GM19324 (cell line): Measurements from ENCODE around the gene FBXL2.
"Not testable (repeated sequence)": the region's sequence is repeated elsewhere in the genome, so short reads cannot be mapped to it uniquely, and the experiment has no call there.

Experiments used
- ATAC-seq: cut with Tn5 transposase; IDR thresholded peaks from one replicate; pipeline ENCODE4 v1.9.1; 2021; ENCODE audit warnings: mild to moderate bottlenecking, moderate library complexity; ENCODE audit not compliant: unreplicated experiment, low FRiP score

Gene FBXL2

GRCh38 chr3:33380653-33381052 lies 103.4 kb downstream of the FBXL2 start:
- no peak for ATAC-seq

DNA sequence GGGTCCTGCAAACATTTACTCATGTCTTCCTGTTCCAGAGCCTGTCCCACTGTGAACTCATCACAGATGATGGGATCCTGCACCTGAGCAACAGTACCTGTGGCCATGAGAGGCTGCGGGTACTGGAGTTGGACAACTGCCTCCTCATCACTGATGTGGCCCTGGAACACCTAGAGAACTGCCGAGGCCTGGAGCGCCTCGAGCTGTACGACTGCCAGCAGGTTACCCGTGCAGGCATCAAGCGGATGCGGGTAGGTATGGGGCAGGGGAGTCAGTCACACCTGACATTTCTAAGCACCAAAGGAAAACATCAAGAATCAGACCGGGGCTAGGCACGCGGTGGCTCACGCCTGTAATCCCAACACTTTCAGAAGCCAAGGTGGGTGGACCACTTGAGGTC lies 106.7 kb downstream of the FBXL2 start:
- ATAC-seq = no peak

DNA sequence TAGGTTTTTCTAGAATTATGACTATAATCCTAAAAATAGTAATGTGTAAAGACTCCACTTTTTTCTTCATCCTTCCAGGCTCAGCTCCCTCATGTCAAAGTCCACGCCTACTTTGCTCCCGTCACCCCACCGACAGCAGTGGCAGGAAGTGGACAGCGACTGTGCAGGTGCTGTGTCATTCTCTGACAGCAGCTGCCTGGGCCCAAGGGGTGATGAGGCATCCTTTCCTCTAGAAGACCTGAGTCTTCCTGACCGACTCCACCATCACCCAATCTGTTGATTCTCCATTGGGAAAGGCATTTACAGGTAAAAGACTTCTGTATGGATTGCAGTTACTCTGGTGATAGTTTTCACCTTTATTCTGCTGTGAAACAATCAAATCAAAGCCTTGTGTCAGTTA lies 108.2 kb downstream of the FBXL2 start:
- no peak for ATAC-seq

- ATAC-seq = no peak
Observed at GRCh38 chr3:33386631-33387030, 109.4 kb downstream of the FBXL2 start.

DNA sequence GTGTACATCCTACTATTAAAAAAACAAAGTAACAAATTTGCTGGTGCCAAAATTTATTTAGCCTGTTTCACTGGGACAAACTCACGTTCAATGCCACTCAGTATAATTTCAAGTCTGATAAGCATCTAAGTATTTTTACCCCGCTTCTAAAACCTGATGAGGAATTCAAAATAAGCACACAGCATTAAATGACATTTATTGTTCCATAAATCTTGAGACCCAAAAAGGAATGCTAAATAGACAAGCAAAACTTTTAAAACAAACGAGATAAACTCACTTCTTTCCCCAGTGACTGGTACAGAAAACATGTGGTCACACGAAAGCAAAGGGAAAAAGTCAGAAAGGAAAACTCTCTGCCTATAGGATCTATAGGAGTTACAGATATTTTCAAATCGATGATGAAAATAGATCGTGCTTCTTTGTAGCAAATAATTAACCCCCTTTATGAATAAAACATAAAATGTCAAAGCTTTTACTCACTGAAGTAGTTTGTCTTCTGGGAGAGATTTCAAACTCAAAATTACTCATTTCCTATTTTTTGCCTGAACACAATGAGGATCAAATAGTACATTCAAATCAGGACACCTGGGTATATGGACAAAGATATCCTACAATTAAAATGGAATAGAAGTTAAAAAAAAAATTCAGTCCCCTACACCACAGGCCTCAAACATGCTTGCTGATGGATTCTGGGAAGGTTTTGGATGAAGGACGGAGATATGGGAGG lies 111.3 kb downstream of the FBXL2 start:
- no peak for ATAC-seq

DNA sequence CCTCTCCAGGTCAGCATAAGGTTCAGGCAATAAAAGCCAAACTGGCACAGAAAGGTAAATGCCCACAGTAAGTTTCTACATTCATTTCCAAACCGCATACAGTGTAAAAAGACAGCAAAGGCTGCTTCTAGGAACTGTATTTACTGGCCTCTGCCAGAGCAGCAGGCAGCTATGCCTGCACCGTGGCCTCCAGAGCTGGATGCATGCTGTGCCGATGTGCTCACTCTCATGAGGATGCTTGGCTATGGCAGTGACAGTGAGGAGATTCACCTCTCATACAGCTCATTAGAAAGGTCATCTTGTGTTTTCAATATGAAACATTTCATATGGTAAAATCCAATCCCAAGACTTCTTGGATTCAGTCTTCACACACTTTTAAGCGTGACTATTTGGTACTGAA lies 112.7 kb downstream of the FBXL2 start:
- ATAC-seq = no peak

GRCh38 chr3:33391255-33391995 lies 114.2 kb downstream of the FBXL2 start:
- no peak for ATAC-seq

DNA sequence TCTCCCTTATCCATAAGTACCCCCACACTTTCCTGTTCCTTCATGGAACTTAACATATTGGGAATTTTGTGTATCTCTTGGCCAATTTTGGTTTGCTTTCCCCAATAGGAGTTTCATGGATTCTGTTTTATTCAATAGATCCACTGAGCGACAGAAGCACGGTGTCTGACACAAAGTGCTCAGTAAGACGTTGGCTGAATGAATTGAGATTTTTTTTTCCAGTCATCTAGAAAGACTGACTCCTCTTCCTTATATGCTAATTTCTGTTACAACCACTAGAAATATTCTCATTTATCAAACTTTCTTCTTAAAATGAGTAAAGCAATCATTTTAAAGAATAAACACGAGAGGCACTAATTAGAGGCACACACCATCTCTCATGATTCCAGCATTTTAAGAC lies 114.9 kb downstream of the FBXL2 start:
- ATAC-seq = no peak

- no peak for ATAC-seq
Observed at GRCh38 chr3:33392703-33393125, 115.5 kb downstream of the FBXL2 start.

- ATAC-seq = no peak
Observed at GRCh38 chr3:33394403-33395054, 117.3 kb downstream of the FBXL2 start.

DNA sequence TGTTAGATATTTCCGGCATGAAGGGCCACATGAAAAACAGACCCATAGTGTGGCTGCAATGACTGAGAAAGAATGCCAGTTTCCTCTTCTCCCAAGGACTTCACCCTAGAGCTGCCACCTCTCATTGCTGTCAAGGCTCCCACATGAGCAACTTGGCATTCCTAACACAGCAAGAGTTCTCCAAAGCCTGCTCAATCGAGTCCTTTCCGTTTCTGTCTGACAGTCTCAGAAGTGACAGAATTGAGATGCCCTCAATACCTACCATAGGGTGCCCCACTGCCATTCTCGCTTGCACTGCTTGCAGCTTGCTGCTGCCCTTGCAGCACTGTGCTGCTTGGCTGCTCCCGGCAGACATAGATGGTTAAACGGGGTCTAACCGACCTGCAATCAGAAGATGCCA lies 118.7 kb downstream of the FBXL2 start:
- no peak for ATAC-seq

DNA sequence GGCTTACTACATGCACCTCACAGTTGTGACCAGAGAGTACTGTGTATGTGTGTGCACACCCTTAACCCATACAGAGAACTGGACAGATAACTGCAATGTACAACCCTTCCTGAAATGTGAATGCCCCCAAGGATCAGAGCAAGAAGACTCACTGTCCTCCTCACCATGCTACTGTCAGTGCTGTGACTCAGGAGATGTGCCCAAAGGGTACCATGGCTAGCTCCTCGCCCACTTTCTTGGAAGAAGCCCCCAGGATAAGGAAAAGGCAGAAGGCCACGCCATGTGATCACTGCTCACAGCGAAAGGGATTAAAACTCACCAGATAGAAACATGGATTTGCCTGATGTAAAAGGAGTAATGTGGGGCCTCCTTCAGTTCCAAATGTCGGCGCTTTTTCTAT lies 121.2 kb downstream of the FBXL2 start:
- no peak for ATAC-seq

DNA sequence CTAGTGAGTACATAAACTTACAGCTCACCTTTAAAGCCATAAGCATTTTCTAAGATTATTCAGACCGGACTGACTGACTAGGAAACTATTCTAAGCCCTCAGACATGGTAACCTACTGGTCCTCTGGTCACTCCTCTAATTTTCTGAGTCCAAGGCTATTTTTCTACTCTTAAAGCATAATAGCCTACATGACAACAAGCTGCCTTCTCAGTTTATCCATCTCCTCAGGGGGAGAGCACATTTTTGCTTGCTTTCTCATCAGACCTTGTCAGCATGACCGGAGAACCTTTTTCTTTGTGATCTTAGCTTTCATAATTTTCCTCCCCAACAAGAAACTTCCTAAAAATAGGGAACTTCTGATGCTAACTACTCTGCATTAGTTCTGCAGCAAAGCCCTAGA lies 124.5 kb downstream of the FBXL2 start:
- no peak for ATAC-seq

DNA sequence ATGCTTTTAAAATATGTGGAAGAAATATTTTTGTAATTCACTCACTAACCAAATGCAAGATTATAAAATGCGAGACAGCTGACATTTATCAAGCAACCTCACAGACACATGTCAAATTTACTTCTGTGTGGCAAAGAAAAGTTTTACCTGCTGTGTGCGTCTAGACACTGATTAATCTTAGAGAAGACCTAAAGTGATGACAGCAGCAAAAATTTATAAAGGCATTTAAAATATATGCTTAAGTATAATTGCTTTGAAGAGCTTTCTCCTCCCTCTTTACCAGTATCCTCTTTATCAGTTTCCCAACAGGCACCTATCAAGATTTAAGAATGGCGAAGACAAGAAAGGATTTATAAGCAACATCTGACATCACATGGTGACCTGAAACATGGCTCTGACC lies 125.7 kb downstream of the FBXL2 start:
- ATAC-seq = no peak

GRCh38 chr3:33403756-33404155 lies 126.5 kb downstream of the FBXL2 start:
- no peak for ATAC-seq

- not testable (repeated sequence) for ATAC-seq
Observed at GRCh38 chr3:33410816-33411215, 133.6 kb downstream of the FBXL2 start.

DNA sequence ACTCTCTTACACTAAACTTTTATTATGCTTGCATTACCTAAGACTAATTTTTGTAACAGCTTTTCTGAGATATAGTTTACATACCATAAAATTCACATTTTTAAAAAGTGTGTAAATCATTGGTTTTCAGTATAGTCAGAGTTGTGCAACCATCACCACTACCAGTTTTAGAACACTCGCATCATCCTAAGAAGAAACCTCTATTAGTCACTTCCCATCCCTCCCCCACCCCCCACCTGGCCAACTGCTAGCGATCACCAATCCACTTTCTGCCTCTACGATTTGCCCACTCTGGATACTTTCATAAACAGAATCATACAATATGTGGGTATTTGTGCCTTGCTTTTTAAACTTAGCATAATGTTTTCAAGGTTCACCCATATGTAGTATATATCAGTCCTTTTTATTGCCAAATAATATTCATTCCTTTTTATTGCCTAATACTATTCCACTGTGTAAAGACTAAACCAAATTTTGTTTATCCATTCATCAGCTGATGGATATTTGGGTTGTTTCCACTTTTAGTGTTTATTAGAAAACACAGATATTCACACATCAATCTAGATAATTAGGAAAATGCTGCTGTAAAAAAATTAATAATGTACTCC lies 139.9 kb downstream of the FBXL2 start:
- ATAC-seq = no peak

GRCh38 chr3:33419948-33420347 lies 142.7 kb downstream of the FBXL2 start:
- ATAC-seq = no peak

DNA sequence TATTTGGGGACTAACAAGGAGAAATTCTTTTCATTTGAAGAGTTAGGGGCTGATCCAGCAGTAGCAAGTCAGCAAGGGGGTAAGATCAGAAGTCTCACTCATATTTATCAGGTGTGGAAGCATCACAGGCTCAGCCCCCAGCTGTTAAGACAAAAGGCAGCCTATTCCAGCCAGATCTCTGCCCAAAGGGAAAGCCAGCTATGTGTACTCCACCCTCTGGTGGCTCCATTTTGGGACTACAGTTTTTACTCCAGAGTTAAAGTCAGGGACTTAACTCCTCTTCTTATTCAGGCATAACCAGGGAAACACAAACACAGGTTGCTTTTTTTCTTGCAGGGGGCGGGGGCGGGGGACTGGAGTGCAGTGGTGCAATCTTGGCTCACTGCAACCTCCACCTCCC lies 143.7 kb downstream of the FBXL2 start:
- no peak for ATAC-seq

DNA sequence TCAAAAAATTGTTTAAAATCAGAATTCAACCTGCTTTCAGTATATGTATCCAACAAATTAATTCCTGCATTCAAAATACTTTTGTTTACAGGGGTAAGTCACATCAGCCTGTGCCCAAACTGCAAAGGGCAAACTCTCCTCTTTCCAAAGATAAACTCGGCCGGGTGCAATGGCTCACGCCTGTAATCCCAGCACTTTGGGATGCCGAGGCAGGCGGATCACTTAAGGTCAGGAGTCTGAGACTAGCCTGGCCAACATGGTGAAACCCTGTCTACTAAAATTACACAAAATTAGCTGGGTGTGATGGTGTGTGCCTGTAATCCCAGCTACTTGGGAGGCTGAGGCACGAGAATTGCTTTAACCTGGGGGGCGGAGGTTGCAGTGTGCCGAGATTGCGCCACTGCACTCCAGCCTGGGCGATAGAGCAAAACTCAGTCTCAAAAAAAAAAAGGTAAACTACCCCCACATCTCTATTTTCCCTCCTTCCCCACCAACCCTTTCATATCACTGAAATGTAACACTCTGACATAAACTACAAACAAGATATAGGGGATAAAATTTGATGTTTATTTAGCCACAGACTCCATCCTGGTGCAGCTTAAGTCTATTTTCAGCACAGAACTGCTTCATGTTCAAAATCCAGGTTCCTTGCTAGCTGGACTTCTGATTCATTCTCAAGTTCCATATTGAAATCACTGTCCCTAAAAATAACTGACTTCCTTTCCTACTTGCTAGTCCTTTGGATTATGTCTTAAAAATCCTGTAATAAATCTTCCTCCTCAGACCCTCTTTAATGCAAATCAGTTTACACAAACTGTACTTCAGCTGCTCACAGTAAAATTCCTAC lies 147.6 kb downstream of the FBXL2 start:
- no peak for ATAC-seq
